Neuronal stem cell (in vitro differentiated cells): ENCODE data around the gene FLT1.

ENCODE experiments used
- DNase-seq: peaks from one replicate; pipeline ENCODE4 v3.0.0-alpha.2; 2013; ENCODE audit warnings: low spot score
- H2AFZ ChIP-seq: one replicate; pipeline ENCODE4 v1.6.1; 2013; ENCODE audit warnings: mild to moderate bottlenecking, low read length, inconsistent platforms
- H2AK5ac ChIP-seq: 2 replicates; pipeline ENCODE4 v1.6.1; 2013; ENCODE audit warnings: low read depth, mild to moderate bottlenecking, inconsistent platforms, low read length, moderate library complexity, mixed read lengths
- H2BK120ac ChIP-seq: 2 replicates; pipeline ENCODE4 v1.6.1; 2013; ENCODE audit warnings: low read depth, mild to moderate bottlenecking, inconsistent platforms, low read length, moderate library complexity, mixed read lengths
- H2BK12ac ChIP-seq: one replicate; pipeline ENCODE4 v1.6.1; 2013; ENCODE audit warnings: low read length, inconsistent platforms
- H2BK15ac ChIP-seq: 2 replicates; pipeline ENCODE4 v1.6.1; 2013; ENCODE audit warnings: mild to moderate bottlenecking, low read length, inconsistent platforms, mixed read lengths
- H2BK5ac ChIP-seq: one replicate; pipeline ENCODE4 v1.6.1; 2013; ENCODE audit warnings: inconsistent platforms, mild to moderate bottlenecking, low read length, moderate library complexity
- H3K14ac ChIP-seq: one replicate; pipeline ENCODE4 v1.6.1; 2013; ENCODE audit warnings: low read length, inconsistent platforms
- H3K18ac ChIP-seq: 2 replicates; pipeline ENCODE4 v1.6.1; 2013; ENCODE audit warnings: low read length, inconsistent platforms
- H3K23ac ChIP-seq: 2 replicates; pipeline ENCODE4 v1.6.1; 2013; ENCODE audit warnings: low read depth, mild to moderate bottlenecking, mixed read lengths, low read length, inconsistent platforms; ENCODE audit not compliant: poor library complexity
- H3K27ac ChIP-seq: replicated peaks from 3 replicates; pipeline ENCODE4 v1.5.1; 2013; ENCODE audit warnings: low read length, inconsistent platforms
- H3K27me3 ChIP-seq, 3 experiments: 2 replicates each; pipeline ENCODE4 v1.6.1; 2013; ENCODE audit warnings: low read length in 3 of 3, mild to moderate bottlenecking in 2 of 3, inconsistent platforms in 1 of 3, low read depth in 1 of 3, mixed read lengths in 1 of 3, moderate library complexity in 1 of 3; ENCODE audit not compliant: control insufficient read depth in 3 of 3, insufficient read depth in 3 of 3
- H3K36me3 ChIP-seq, 2 donors: replicated peaks in 1 of 2; 2 replicates each; pipeline ENCODE4 v1.6.1; 2013; ENCODE audit warnings: low read length in 2 of 2; ENCODE audit not compliant: control insufficient read depth in 2 of 2, insufficient read depth in 2 of 2
- H3K4ac ChIP-seq: 2 replicates; pipeline ENCODE4 v1.6.1; 2013; ENCODE audit warnings: inconsistent platforms, mild to moderate bottlenecking, low read length, moderate library complexity
- H3K4me1 ChIP-seq, 2 donors: 1 replicate in 1 of 2; 2 replicates in 1 of 2; pipeline ENCODE4 v1.6.1; 2013; ENCODE audit warnings: low read length in 2 of 2, low read depth in 1 of 2; ENCODE audit not compliant: control insufficient read depth in 2 of 2, insufficient read depth in 1 of 2
- H3K4me2 ChIP-seq: one replicate; pipeline ENCODE4 v1.6.1; 2013; ENCODE audit warnings: mild to moderate bottlenecking, low read length, inconsistent platforms; ENCODE audit not compliant: insufficient read depth, poor library complexity, severe bottlenecking
- H3K4me3 ChIP-seq, 2 donors: 2 replicates each; pipeline ENCODE4 v1.5.1; 2013; ENCODE audit warnings: low read length in 2 of 2, mild to moderate bottlenecking in 2 of 2, inconsistent platforms in 1 of 2, moderate library complexity in 1 of 2
- H3K79me1 ChIP-seq: one replicate; pipeline ENCODE4 v1.6.1; 2013; ENCODE audit warnings: low read depth, mild to moderate bottlenecking, inconsistent platforms, low read length, moderate library complexity
- H3K9ac ChIP-seq: one replicate; pipeline ENCODE4 v1.6.1; 2013; ENCODE audit warnings: mild to moderate bottlenecking, low read depth, low read length, inconsistent platforms; ENCODE audit not compliant: poor library complexity
- H3K9me3 ChIP-seq, 2 donors: replicated peaks in 1 of 2; 2 replicates each; pipeline versions ENCODE3 to v1.6.1; 2013; ENCODE audit warnings: low read length in 2 of 2, mild to moderate bottlenecking in 2 of 2, inconsistent platforms in 1 of 2, low read depth in 1 of 2, mixed read lengths in 1 of 2, moderate library complexity in 1 of 2; ENCODE audit not compliant: control insufficient read depth in 2 of 2, insufficient read depth in 1 of 2
- H4K8ac ChIP-seq: one replicate; pipeline ENCODE4 v1.6.1; 2013; ENCODE audit warnings: low read depth, mild to moderate bottlenecking, inconsistent platforms, low read length, moderate library complexity
- H4K91ac ChIP-seq: one replicate; pipeline ENCODE4 v1.6.1; 2013; ENCODE audit warnings: low read length, low read depth, mild to moderate bottlenecking, inconsistent platforms; ENCODE audit not compliant: poor library complexity
- WGBS, 2 donors: extraction: QIAGEN DNeasy Blood & Tissue Kit; methylation state at CpG; one replicate each; pipeline ENCODE4 v1.1.7; 2013; ENCODE audit warnings: missing lambda C conversion rate in 2 of 2, mixed read lengths in 1 of 2; ENCODE audit not compliant: insufficient read length in 2 of 2, insufficient replicate concordance in 1 of 2; ENCODE audit errors: extremely low coverage in 2 of 2; 5-methylcytosine and 5-hydroxymethylcytosine counted together

FLT1 gene

GRCh38 chr13:28537171-28537570 lies 42.2 kb upstream of the FLT1 start:
- no peak for DNase-seq
- Histone ChIP-seq H3K4me1 (no peaks in the 10 kb centered on the region), H2AFZ (no peak overlapping the region), H3K14ac (no peak overlapping the region), H3K79me1 (no peaks in the 10 kb centered on the region), H2BK12ac (no peak overlapping the region), H4K8ac (no peak overlapping the region), H3K27me3 (peaks cover 3 to 27% (median 22%) of the 10 kb centered on the region in 3 experiments), H3K9me3 (peaks cover 0 to 4% of the 10 kb centered on the region in 2 donors), H3K9ac (no peak overlapping the region), H3K27ac (no peak overlapping the region), H3K23ac (no peak overlapping the region), H4K91ac (no peak overlapping the region), H3K4me2 (no peak overlapping the region), H2AK5ac (no peak overlapping the region), H2BK120ac (no peak overlapping the region), H3K36me3 (no peaks in the 10 kb centered on the region), H3K4ac (no peak overlapping the region), H3K18ac (no peak overlapping the region), H2BK15ac (no peak overlapping the region), H2BK5ac (no peak overlapping the region), H3K4me3 (no peak overlapping the region)
- WGBS, 2 donors, result no CpG with 5 or more reads among the region's 3 CpGs

DNA sequence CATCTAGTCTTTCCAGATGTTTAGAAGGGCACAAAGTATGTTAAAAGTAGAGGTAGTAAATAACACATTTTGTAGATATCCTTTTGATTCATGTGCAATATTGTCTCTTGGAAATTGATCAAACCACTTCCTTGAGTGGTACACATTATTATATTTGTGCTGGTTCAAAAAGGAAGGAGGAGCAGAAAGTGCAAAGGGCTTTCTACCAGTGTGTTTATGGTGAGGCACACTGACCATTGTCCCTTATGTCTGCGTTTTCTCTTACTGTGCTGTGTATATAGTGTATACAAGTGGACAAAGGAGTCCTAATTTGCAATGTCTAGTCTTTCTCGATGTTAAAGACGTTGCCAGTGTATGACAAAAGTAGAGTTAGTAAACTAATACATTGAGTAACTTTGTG lies 41.4 kb upstream of the FLT1 start:
- no CpG with 5 or more reads among the region's 3 CpGs for WGBS, 2 donors
- H3K4me3 ChIP-seq, result no peak overlapping the region
- no peak overlapping the region for H3K23ac ChIP-seq
- H3K9ac ChIP-seq, result no peak overlapping the region
- peaks cover 4 to 5% of the 10 kb centered on the region in 2 donors for H3K4me1 ChIP-seq
- H3K4ac ChIP-seq, result no peak overlapping the region
- H3K79me1 ChIP-seq, result peaks cover 3% of the 10 kb centered on the region
- H4K8ac ChIP-seq, result no peak overlapping the region
- no peak overlapping the region for H2BK15ac ChIP-seq
- no peak for DNase-seq
- H3K27ac ChIP-seq, result no peak overlapping the region
- no peak overlapping the region for H2BK120ac ChIP-seq
- no peak overlapping the region for H2AK5ac ChIP-seq
- no peak overlapping the region for H2BK12ac ChIP-seq
- peaks cover 0 to 7% of the 10 kb centered on the region in 2 donors for H3K9me3 ChIP-seq
- H4K91ac ChIP-seq, result no peak overlapping the region
- no peaks in the 10 kb centered on the region for H3K36me3 ChIP-seq
- no peak overlapping the region for H2BK5ac ChIP-seq
- no peak overlapping the region for H3K4me2 ChIP-seq
- no peak overlapping the region for H3K14ac ChIP-seq
- no peak overlapping the region for H2AFZ ChIP-seq
- no peak overlapping the region for H3K18ac ChIP-seq
- peaks cover 8 to 35% (median 30%) of the 10 kb centered on the region in 3 experiments for H3K27me3 ChIP-seq

- peak overlapping the region; percentile 48 for H4K8ac ChIP-seq
- no peak overlapping the region for H4K91ac ChIP-seq
- H3K36me3 ChIP-seq, result no peaks in the 10 kb centered on the region
- no peak overlapping the region for H2AK5ac ChIP-seq
- no peak overlapping the region for H3K23ac ChIP-seq
- H2BK12ac ChIP-seq, result no peak overlapping the region
- no peak for DNase-seq
- no peak overlapping the region for H3K9ac ChIP-seq
- WGBS, 2 donors, result no CpG with 5 or more reads among the region's 2 CpGs
- H3K9me3 ChIP-seq, result peaks cover 0 to 7% of the 10 kb centered on the region in 2 donors
- H3K27me3 ChIP-seq, result peaks cover 9 to 41% (median 36%) of the 10 kb centered on the region in 3 experiments
- H2AFZ ChIP-seq, result no peak overlapping the region
- no peak overlapping the region for H3K4me2 ChIP-seq
- H3K4me3 ChIP-seq, result no peak overlapping the region
- H3K4me1 ChIP-seq, result peaks cover 4 to 5% of the 10 kb centered on the region in 2 donors
- no peak overlapping the region for H3K27ac ChIP-seq
- no peak overlapping the region for H2BK120ac ChIP-seq
- H3K14ac ChIP-seq, result no peak overlapping the region
- peaks cover 3% of the 10 kb centered on the region for H3K79me1 ChIP-seq
- no peak overlapping the region for H2BK15ac ChIP-seq
- H2BK5ac ChIP-seq, result peak overlapping the region; percentile 5
- no peak overlapping the region for H3K18ac ChIP-seq
- H3K4ac ChIP-seq, result no peak overlapping the region
These were observed 40.8 kb upstream of the FLT1 start for GRCh38 chr13:28535734-28536133.

DNA sequence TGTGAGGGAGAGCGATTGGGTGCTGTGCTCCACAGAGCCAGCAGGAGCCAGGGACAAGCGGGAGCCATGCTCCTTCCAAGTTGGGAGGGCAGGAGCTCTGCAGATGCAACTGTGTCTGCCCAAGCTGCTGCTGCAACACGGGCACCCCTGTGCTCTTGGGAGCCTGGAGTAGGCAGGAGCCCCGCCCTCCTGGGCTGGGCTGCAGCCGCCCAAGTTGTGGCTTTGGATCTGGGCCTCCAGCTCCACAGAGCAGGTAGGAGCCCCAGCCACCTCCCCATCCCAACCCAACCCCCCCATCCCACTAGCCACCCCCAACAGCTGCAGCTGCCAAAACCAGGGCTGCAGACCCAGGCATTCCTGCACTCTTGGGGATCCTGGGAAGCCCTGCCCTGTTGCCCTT lies 39.9 kb upstream of the FLT1 start:
- Histone ChIP-seq H2BK15ac (no peak overlapping the region), H3K27me3 (peaks cover 9 to 50% (median 41%) of the 10 kb centered on the region in 3 experiments), H3K23ac (peak overlapping the region; percentile 55), H2AK5ac (peak overlapping the region; percentile 8), H2AFZ (no peak overlapping the region), H3K36me3 (no peaks in the 10 kb centered on the region), H2BK120ac (no peak overlapping the region), H4K91ac (no peak overlapping the region), H3K79me1 (peaks cover 3% of the 10 kb centered on the region), H3K18ac (peak overlapping the region; percentile 80), H3K4me3 (no peak overlapping the region), H3K14ac (peak overlapping the region; percentile 21), H2BK12ac (no peak overlapping the region), H3K4ac (no peak overlapping the region), H3K27ac (no peak overlapping the region), H3K4me2 (no peak overlapping the region), H4K8ac (no peak overlapping the region), H2BK5ac (no peak overlapping the region), H3K4me1 (peaks cover 4 to 5% of the 10 kb centered on the region in 2 donors), H3K9ac (no peak overlapping the region), H3K9me3 (peaks cover 0 to 7% of the 10 kb centered on the region in 2 donors)
- DNase-seq, result no peak
- WGBS, 2 donors, result no CpG with 5 or more reads among the region's 5 CpGs
